ENCODE data around the gene HBP1. TPM values are rescaled to one million over a fixed set of nuclear protein-coding genes. Genes with fewer than 3 reads are reported as not detected.

Gene HBP1, protein sequence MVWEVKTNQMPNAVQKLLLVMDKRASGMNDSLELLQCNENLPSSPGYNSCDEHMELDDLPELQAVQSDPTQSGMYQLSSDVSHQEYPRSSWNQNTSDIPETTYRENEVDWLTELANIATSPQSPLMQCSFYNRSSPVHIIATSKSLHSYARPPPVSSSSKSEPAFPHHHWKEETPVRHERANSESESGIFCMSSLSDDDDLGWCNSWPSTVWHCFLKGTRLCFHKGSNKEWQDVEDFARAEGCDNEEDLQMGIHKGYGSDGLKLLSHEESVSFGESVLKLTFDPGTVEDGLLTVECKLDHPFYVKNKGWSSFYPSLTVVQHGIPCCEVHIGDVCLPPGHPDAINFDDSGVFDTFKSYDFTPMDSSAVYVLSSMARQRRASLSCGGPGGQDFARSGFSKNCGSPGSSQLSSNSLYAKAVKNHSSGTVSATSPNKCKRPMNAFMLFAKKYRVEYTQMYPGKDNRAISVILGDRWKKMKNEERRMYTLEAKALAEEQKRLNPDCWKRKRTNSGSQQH
- 100 to 1,000 TPM; 127 to 138 TPM for total RNA-seq

DNA sequence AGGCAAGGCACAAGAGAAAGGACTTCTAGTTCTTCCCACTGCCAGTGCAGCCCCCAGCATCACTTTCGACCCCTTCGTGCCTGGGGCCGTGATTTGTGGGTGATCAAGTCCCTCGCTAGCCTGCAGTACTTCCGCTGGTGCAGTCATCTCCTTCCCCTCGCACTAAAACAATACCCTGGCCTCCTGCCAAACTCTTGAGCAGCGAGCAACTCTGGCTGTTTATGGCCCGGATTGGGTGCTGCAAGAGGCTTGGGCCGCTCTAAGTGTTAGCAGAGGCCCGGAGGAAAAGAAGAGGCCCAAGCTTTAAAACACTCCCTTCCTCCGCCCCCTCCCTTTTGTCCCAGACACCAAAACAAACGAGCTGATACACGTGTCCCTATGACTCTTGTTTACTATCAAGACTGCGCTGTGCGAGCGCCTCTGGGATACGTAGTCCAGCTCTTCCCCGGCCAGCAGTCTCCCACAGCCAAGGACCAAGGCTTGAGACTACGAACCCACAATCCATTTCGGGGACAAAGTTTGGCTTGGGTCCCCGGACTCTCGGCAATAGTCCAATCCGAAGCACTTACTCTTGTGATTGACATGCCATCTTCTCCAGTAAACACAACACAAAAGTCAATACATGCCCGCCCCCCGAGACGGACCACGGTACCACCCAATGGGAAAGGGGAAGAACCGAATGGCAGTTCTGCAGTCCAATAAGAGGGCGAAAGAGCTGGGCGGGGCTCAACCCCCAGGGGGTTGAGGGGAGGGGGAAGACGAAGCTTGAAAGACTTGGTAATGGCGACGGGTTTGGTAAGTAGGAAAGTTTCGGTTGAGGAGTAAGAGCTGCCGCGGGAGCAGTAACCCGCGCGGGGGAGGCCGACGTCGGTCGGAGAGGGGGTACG lies at the start of gene HBP1:
Gene HBP1 (plus strand): TSS at position 771 of the 887 bp plus-strand sequence. CDS start 10,891 bp downstream, outside the sequence.
- peak; percentile 94 for ATAC-seq (ENCODE audit: insufficient number of reproducible peaks, low FRiP score, low read depth)
- TF ChIP-seq, protein P1, sequence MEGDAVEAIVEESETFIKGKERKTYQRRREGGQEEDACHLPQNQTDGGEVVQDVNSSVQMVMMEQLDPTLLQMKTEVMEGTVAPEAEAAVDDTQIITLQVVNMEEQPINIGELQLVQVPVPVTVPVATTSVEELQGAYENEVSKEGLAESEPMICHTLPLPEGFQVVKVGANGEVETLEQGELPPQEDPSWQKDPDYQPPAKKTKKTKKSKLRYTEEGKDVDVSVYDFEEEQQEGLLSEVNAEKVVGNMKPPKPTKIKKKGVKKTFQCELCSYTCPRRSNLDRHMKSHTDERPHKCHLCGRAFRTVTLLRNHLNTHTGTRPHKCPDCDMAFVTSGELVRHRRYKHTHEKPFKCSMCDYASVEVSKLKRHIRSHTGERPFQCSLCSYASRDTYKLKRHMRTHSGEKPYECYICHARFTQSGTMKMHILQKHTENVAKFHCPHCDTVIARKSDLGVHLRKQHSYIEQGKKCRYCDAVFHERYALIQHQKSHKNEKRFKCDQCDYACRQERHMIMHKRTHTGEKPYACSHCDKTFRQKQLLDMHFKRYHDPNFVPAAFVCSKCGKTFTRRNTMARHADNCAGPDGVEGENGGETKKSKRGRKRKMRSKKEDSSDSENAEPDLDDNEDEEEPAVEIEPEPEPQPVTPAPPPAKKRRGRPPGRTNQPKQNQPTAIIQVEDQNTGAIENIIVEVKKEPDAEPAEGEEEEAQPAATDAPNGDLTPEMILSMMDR (IDR thresholded peaks at IDR 0.05), result no peak

DNA sequence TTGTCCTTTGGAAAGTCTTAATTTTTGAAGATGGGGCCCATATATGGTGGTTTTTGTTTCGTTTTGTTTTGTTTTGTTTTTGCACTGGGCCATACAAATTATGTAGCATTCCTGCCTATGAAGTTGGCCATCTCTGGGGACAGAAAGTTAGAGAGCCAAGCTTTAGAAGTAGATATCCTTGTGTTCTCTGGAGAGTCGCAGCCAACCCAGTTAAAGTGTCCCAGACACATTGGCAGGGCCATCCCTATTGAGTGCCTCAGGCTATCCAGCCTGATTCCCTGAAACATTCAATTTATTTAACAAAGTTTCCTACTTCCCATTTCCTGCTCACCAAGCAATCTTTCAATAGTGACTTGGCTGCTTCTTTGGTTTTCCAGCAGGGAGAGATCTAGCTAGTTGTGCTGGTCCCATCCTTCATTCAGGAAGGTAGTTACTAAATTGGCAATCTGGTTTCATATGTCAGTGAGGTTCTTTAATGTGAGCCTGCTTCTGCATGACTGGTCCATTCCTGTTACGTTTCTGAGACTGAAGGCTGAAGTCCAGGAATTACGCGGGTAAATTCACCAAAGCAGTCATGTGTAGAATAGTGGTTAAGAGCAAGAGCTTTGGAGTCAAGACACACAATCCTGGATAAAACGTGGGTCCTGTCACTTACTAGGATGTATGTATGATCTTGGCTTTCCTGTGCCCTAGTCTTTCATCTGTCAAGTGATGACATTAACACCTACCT lies 49.3 kb upstream of the HBP1 start:
- no peaks in the 10 kb centered on the region for H3K9me3 ChIP-seq
- no peaks in the 10 kb centered on the region for H3K36me3 ChIP-seq
- no peak overlapping the region for H3K4me3 ChIP-seq
- H3K4me1 ChIP-seq (ENCODE audit: control insufficient read depth in 1 of 2, low read depth in 2 of 2), result no peaks in the 10 kb centered on the region
- no peaks in the 10 kb centered on the region for H3K27me3 ChIP-seq (replicated peaks; ENCODE audit: insufficient read depth)
- TF ChIP-seq, protein P1 (IDR thresholded peaks at IDR 0.05), result no peak
- ATAC-seq (ENCODE audit: insufficient number of reproducible peaks, low FRiP score, low read depth), result no peak
- H3K27ac ChIP-seq, result no peak overlapping the region
- no peak for DNase-seq (ENCODE audit: low spot score)

More for the DNA sequence above, at the start of gene HBP1:
- DNase-seq (ENCODE audit: low spot score), result peak; percentile 100
- Histone ChIP-seq H3K27me3 (replicated peaks; ENCODE audit: insufficient read depth) (no peaks in the 10 kb centered on the region), H3K4me1 (ENCODE audit: control insufficient read depth in 1 of 2, low read depth in 2 of 2) (peaks cover 21 to 24% of the 10 kb centered on the region in 2 donors), H3K36me3 (no peaks in the 10 kb centered on the region), H3K4me3 (peak within 1 kb of the TSS; percentile 97), H3K9me3 (no peaks in the 10 kb centered on the region), H3K27ac (peak within 1 kb of the TSS; percentile 93 to 98)

DNA sequence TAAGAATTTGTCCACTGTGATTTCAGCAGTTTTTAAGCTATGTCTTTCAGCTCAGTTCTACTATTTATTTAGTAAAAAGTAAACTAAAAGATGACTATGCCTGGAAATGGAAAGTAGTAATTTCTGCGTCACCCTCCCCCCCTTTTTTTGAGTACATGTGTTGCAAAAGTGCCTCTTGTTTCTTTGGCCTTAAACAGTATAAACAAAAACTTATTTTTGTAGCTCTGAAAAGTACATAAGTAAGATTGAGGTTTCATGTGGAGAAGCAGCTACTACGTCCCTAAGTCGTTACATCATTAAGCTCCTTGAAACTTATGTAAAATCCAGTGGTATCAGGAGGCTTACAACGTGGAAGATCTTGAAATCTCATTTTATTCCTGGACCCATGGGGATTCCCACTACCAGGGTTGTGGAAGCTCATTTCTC lies 46.3 kb upstream of the HBP1 start:
- ATAC-seq (ENCODE audit: insufficient number of reproducible peaks, low FRiP score, low read depth), result no peak
- H3K36me3 ChIP-seq, result no peaks in the 10 kb centered on the region
- H3K27ac ChIP-seq, result no peak overlapping the region
- no peaks in the 10 kb centered on the region for H3K4me1 ChIP-seq (ENCODE audit: control insufficient read depth in 1 of 2, low read depth in 2 of 2)
- TF ChIP-seq, protein P1 (IDR thresholded peaks at IDR 0.05), result no peak
- no peak overlapping the region for H3K4me3 ChIP-seq
- DNase-seq (ENCODE audit: low spot score), result no peak
- no peaks in the 10 kb centered on the region for H3K27me3 ChIP-seq (replicated peaks; ENCODE audit: insufficient read depth)
- H3K9me3 ChIP-seq, result no peaks in the 10 kb centered on the region

DNA sequence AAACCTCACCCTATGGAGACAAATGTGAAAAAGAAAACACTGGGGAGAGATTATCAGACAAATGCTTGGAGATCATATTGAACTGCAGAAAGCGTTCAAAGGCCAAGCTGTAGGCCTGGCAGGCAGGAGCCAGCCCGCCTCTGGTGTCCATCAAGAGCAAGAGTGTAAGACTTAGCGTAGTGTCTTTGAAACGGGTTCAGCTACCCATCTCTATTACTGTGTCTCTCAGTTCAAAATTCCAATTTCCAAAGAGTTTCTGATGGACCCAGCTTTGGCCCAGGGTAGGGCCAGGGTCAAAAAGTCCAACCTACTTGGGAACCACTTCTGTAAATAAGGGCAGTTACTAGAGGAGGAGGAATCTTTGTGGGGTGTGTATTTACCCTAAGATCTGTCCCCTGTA lies 45.4 kb upstream of the HBP1 start:
- no peak for ATAC-seq (ENCODE audit: insufficient number of reproducible peaks, low FRiP score, low read depth)
- TF ChIP-seq, protein P1 (IDR thresholded peaks at IDR 0.05), result no peak

More for the DNA sequence above, 45.4 kb upstream of the HBP1 start:
- Histone ChIP-seq H3K27me3 (replicated peaks; ENCODE audit: insufficient read depth) (no peaks in the 10 kb centered on the region), H3K9me3 (no peaks in the 10 kb centered on the region), H3K36me3 (no peaks in the 10 kb centered on the region), H3K4me1 (ENCODE audit: control insufficient read depth in 1 of 2, low read depth in 2 of 2) (no peaks in the 10 kb centered on the region), H3K27ac (no peak overlapping the region), H3K4me3 (no peak overlapping the region)
- no peak for DNase-seq (ENCODE audit: low spot score)
